GM12874 (cell line): ENCODE data around the gene ADGRB3.

Experiments used
- CTCF ChIP-seq: IDR thresholded peaks from 2 replicates; pipeline ENCODE4 v1.5.1; 2011; ENCODE audit warnings: low read depth, mild to moderate bottlenecking, control low read depth, low read length, moderate library complexity; ENCODE audit not compliant: insufficient read depth

The ADGRB3 gene

GRCh38 chr6:69289689-69290495 is 654.8 kb downstream of the ADGRB3 start:
- TF ChIP-seq CTCF = no peak

- no peak for TF ChIP-seq CTCF
Measured at GRCh38 chr6:69293471-69293870, 658.4 kb downstream of the ADGRB3 start.

- TF ChIP-seq CTCF = no peak
Measured at GRCh38 chr6:69294407-69294806, 659.3 kb downstream of the ADGRB3 start.

GRCh38 chr6:69294862-69295261 is 659.8 kb downstream of the ADGRB3 start:
- no peak for TF ChIP-seq CTCF

GRCh38 chr6:69303382-69303781 is 668.3 kb downstream of the ADGRB3 start:
- no peak for TF ChIP-seq CTCF

GRCh38 chr6:69305456-69305855 is 670.4 kb downstream of the ADGRB3 start:
- no peak for TF ChIP-seq CTCF

- no peak for TF ChIP-seq CTCF
Measured at GRCh38 chr6:69308584-69308983, 673.5 kb downstream of the ADGRB3 start.

- TF ChIP-seq CTCF = no peak
Measured at GRCh38 chr6:69311888-69312287, 676.8 kb downstream of the ADGRB3 start.
